Activated CD4-positive, alpha-beta T cell treated with anti-CD3 and anti-CD28 coated beads, Interleukin-2, amount 10 ng/mL, durations not matched to agents 7 days and 5 days (primary cell): Measurements from ENCODE around the gene ARFGAP1. TPM values are rescaled to one million over a fixed set of nuclear protein-coding genes. Genes with fewer than 3 reads are reported as not detected.

Source experiments
- CTCF ChIA-PET: fragments of 350-600 bp; sonication (Branson Sonifier 250); formaldehyde crosslinking; loops from one replicate; lab custom pipeline; 2021; ENCODE audit warnings: antibody characterized with exemption; lab: Charles Lee
- POLR2A ChIA-PET: fragments of 350-600 bp; sonication (Branson Sonifier 250); formaldehyde crosslinking; loops from one replicate; lab custom pipeline; 2021; ENCODE audit warnings: antibody characterized with exemption; lab: Charles Lee
- DNase-seq: peaks from one replicate; pipeline ENCODE4 v3.0.0-alpha.2; 2020
- H3K27ac Mint-ChIP-seq: one replicate; pipeline ENCODE4 v1.8.0; 2021; ENCODE audit warnings: mild to moderate bottlenecking, moderate library complexity, mixed read lengths
- H3K27me3 Mint-ChIP-seq: one replicate; pipeline ENCODE4 v1.8.0; 2021; ENCODE audit warnings: mixed read lengths
- H3K36me3 Mint-ChIP-seq: one replicate; pipeline ENCODE4 v1.8.0; 2021; ENCODE audit warnings: low read depth, mixed read lengths
- H3K4me1 Mint-ChIP-seq: one replicate; pipeline ENCODE4 v1.8.0; 2021; ENCODE audit warnings: mixed read lengths
- H3K4me3 Mint-ChIP-seq: one replicate; pipeline ENCODE4 v1.8.0; 2021; ENCODE audit warnings: mild to moderate bottlenecking, moderate library complexity, mixed read lengths
- H3K9me3 Mint-ChIP-seq: one replicate; pipeline ENCODE4 v1.8.0; 2021; ENCODE audit warnings: mixed read lengths
- total RNA-seq, 2 experiments: library from RNA; stranded (reverse); gene quantifications; one replicate each; pipeline ENCODE4 v1.2.3, GENCODE V29; 2021

ARFGAP1 gene
- total RNA-seq, 2 experiments from 2014 or later: 88.0 to 94.4 TPM

DNA sequence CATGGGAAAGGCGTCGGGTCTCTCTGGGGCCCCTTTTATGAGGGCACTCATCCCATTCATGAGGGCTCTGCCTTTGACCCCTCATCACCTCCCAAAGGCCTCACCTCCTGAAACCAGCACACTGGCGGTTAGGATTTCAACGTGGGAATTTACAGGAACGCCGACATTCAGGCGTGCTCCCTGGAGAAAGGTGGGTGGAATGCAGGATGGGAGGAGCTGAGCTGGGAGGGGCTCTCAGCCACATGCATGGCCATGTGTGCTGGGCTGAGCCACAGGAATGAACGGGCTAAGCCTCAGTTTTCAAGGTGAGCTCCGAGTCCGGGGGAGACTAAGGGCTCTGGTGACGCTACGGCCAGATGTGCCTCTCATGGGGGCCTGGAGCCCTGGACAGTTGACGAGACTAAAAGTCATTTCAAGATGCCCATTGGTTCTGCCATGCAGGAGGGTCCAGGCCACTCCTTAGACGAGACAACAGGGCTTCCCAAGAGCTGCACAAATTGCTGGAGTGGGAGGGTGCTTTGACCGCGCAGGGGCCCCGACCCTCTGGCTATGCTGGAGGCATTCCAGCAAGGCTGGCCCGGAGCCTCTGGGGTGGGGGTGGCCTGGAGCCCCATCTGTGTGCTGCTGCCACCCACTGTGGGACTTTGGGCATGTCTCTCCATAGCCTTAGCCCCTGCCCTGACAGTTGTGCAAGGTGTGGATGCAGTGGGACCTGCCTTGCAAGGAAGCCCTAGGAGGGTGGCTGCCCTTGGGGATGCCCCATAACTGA, 3.8 kb upstream of the ARFGAP1 start:
- Mint-ChIP-seq H3K27me3 (no peaks in the 10 kb centered on the region), H3K4me3 (no peak overlapping the region), H3K36me3 (peaks cover under 1% of the 10 kb centered on the region), H3K9me3 (no peaks in the 10 kb centered on the region), H3K27ac (no peak overlapping the region), H3K4me1 (peaks cover 13% of the 10 kb centered on the region)
- DNase-seq: no peak
- CTCF ChIA-PET: interaction anchor here (1.1 kb wide), 1 partner anchor 15 kb away, joined by 6 read pairs; the partner anchor contains the start of gene NKAIN4
- POLR2A ChIA-PET: no interaction called here

DNA sequence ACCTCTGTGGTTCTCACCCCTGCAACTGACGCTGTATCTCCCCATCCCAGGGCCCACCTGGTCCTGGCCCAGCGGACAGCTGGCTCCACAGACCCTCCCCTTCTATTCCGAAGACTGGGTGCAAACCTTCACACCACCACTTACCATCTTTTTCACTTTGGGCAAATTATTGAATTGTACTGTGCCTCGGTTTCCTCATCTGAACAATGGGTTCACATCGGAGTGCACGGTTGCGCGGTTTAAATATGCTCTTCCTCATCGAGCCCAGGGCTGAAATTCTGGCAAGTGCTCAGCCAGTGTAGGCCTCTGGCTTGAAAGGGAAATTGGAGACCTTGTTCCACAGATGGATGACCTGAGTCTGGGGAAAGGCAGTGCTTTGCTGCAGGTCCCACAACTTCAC, 2.9 kb upstream of the ARFGAP1 start:
- Mint-ChIP-seq H3K4me3 (no peak overlapping the region), H3K27ac (no peak overlapping the region), H3K36me3 (peaks cover 1% of the 10 kb centered on the region), H3K4me1 (peaks cover 20% of the 10 kb centered on the region), H3K9me3 (no peaks in the 10 kb centered on the region), H3K27me3 (no peaks in the 10 kb centered on the region)
- CTCF ChIA-PET: interaction anchor here (1.1 kb wide), 1 partner anchor 16 kb away, joined by 6 read pairs; the partner anchor contains the start of gene NKAIN4
- no peak for DNase-seq
- POLR2A ChIA-PET: no interaction called here

DNA sequence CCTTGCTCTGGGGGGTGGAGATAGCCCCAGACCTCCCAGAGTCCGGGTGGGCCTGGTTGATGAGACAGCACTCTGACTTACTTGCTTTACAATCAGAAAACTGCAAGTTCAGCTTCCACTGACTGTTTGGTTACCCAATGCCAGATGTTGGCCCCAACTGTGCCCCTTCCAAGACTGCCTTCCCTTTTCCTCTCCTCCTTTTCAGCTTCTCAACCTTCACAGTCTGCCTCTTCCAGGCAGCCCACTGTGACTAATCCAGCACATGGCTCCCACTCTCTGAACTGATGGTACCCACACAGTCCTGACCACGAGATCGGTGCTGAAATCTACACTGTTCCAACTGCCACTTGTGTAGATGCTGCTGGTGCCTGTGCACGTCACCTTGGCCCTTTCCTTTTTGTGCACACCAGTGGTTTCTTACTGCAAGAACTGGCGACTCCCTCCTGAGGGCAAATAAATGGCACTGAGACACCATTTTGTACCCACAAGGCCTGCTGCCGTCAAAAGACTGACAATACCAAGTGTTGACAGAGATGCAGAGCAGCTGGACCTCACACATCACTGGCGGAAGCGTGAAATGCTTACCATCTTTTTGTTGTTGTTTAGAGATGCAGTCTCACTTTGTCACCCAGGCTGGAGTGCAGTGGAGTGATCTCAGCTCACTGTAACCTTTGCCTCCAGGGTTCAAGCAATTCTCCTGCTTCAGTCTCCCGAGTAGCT, 1.8 kb upstream of the ARFGAP1 start:
- ChIA-PET CTCF (no interaction called here), POLR2A (no interaction called here)
- peak overlapping the region; percentile 76 for H3K4me3 Mint-ChIP-seq
- H3K9me3 Mint-ChIP-seq: no peaks in the 10 kb centered on the region
- H3K27ac Mint-ChIP-seq: no peak overlapping the region
- peaks cover 27% of the 10 kb centered on the region for H3K4me1 Mint-ChIP-seq
- no peaks in the 10 kb centered on the region for H3K27me3 Mint-ChIP-seq
- peaks cover 1% of the 10 kb centered on the region for H3K36me3 Mint-ChIP-seq
- no peak for DNase-seq

DNA sequence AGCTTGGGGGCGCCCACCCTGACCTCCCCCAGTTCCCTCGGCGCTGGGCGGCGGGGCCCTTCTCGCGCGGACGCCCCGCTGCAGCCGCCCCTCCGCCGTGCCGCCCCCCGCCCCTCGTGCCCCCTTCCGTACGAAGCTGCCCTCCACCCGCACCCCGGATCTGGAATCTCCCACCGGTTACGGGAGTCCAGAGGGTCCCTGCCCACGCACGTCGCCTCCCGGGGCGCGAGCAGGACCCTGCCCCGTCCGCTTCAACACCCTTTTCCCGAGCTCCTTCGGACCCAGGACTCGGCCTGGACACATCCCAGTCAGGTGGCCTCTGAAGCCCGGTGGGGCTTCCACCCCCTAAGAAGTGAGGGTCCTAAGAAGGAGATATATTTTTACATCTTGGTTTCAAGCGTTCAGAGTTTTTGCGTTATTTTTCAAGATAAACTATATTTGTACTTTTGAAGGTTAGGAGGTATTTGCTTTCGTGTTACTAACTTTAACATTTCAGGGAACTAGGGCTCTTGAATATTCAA, 506 bp downstream of the ARFGAP1 start:
- CTCF ChIA-PET: interaction anchor here (1.0 to 1.2 kb wide), 2 partner anchors 28 to 58 kb away, joined by 3 to 4 read pairs; partner anchors contain the start of gene YTHDF1
- H3K9me3 Mint-ChIP-seq: no peaks in the 10 kb centered on the region
- no peak for DNase-seq
- H3K27me3 Mint-ChIP-seq: no peaks in the 10 kb centered on the region
- H3K27ac Mint-ChIP-seq: peak overlapping the region; percentile 90
- peak overlapping the region; percentile 81 for H3K4me3 Mint-ChIP-seq
- H3K36me3 Mint-ChIP-seq: peaks cover 4% of the 10 kb centered on the region
- POLR2A ChIA-PET: no interaction called here
- peaks cover 29% of the 10 kb centered on the region for H3K4me1 Mint-ChIP-seq

DNA sequence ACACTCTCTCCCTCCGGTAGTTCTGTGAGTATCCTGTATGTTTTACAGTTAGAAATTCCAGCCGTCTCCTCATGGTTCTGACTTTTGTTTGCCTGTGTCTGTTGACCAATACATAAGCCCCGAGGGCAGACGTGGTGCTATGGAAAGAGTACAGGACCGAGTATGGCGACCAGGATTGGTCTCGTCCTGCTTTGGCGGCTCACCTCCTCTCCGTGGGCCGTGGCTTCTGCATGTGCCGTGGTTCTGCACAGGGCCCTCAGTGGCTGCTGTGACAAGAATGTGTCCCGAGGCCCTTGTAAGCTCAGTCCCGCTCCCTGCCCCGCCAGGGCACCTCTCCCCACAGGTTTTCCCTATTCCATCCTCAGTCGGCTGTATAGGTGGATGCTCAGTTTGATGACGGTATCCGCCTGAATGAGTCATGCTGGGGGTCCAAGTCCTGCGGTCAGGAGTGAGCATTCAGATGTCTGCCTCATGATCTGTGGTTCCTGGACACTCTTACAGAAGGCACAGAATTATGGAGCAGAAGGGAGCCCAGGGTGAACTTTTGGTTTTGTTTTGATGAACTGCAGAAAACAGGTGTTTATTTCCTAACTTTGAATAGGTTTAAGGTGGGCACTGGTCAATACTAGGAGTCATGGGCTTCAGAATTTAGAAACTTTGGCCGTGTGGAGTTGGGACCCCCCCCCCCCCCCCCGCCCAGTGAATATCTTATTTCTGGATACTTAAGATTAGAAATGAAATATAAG, 1.2 kb downstream of the ARFGAP1 start:
- no peaks in the 10 kb centered on the region for H3K9me3 Mint-ChIP-seq
- H3K4me1 Mint-ChIP-seq: peaks cover 29% of the 10 kb centered on the region
- ChIA-PET POLR2A (no interaction called here), CTCF (interaction anchor here (1.0 to 1.2 kb wide), 2 partner anchors 29 to 58 kb away, joined by 3 to 4 read pairs; partner anchors contain the start of gene YTHDF1)
- H3K27me3 Mint-ChIP-seq: no peaks in the 10 kb centered on the region
- H3K36me3 Mint-ChIP-seq: peaks cover 4% of the 10 kb centered on the region
- peak overlapping the region; percentile 81 for H3K4me3 Mint-ChIP-seq
- H3K27ac Mint-ChIP-seq: peak overlapping the region; percentile 90
- no peak for DNase-seq

DNA sequence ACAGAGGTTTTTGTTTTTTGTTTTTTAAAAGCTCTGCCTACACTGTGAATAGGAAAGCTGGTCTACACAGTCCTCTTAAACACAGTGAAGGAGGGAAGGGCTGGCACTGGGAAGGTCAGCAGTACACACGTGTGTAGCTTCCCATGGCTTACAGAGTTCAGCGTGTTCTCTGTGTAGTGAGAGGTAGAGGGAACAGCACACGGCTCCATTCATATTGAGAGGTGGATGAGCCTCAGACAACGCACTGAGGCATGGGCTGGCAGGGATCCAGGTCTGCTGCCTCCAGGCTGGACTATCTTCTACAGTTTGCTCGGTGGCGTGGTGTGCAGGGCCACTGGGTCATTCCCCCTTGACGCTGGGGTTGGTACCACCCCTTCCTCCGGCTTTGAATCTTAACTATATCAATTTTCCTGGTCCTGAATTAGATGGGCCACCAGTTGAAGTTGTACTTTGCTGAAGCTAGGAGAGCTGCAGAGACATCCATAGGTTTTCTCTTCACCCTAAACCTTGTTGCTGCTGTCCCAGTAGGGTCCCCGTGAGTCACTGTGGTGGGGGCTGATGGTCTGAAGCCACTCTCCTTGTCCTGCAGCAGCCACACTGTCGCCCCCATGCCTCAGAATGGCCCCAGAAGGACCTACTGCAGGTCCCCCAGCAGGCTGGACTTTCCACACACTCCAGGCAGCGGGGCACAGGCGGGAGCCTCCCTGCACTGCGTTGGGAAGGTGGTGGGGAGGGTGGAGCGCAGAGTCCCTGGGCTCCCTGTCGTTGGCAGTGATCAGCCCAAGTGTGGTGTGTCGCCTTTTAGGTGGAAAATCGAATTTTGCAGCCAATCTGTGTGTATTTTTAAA, 2.0 kb downstream of the ARFGAP1 start:
- Mint-ChIP-seq H3K27ac (peak overlapping the region; percentile 31), H3K27me3 (no peaks in the 10 kb centered on the region), H3K4me3 (peak overlapping the region; percentile 38), H3K9me3 (no peaks in the 10 kb centered on the region), H3K4me1 (peaks cover 29% of the 10 kb centered on the region), H3K36me3 (peaks cover 4% of the 10 kb centered on the region)
- ChIA-PET POLR2A (no interaction called here), CTCF (no interaction called here)
- DNase-seq: no peak

DNA sequence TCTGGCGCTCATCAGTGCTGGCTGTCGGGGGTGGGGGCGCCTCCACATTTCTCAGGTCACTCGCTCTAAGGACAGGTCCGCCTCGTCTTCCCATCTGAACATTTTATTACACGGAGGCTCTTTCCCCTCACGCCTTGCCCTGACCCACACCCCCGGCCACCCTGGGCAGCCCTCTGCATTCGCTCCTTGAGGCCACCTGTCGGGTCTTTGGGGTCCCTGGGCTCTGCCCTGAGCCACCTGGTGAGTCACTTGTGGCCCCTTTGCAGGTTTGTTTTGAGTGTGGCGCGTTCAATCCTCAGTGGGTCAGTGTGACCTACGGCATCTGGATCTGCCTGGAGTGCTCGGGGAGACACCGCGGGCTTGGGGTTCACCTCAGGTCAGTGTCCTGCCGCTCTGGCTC, 3.2 kb downstream of the ARFGAP1 start:
- Mint-ChIP-seq H3K4me3 (no peak overlapping the region), H3K4me1 (peaks cover 29% of the 10 kb centered on the region)
- CTCF ChIA-PET: no interaction called here

DNA sequence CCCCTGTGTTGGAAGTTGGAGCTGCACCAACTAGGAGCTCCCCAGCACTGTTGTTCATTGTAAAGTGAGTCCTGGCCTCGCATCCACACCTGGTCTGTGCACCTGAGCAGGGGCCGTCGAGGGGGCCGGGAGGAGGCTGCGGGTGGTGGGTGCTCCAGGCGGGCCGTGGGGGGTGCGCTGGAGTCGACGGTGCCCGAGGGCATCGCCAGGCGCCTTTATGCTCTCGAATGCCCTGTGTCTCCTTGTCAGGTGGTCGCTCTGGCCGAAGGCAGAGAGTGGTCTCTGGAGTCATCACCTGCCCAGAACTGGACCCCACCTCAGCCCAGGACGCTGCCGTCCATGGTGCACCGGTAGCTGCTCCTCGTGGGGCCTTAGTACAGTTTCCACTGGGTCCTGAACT, 4.3 kb downstream of the ARFGAP1 start:
- peaks cover 22% of the 10 kb centered on the region for H3K4me1 Mint-ChIP-seq
- DNase-seq: no peak
- POLR2A ChIA-PET: no interaction called here
- CTCF ChIA-PET: no interaction called here
- no peaks in the 10 kb centered on the region for H3K9me3 Mint-ChIP-seq
- no peak overlapping the region for H3K27ac Mint-ChIP-seq
- H3K36me3 Mint-ChIP-seq: peaks cover 4% of the 10 kb centered on the region
- H3K27me3 Mint-ChIP-seq: no peaks in the 10 kb centered on the region
- no peak overlapping the region for H3K4me3 Mint-ChIP-seq

More for the DNA sequence above, 3.2 kb downstream of the ARFGAP1 start:
- DNase-seq: no peak
- POLR2A ChIA-PET: no interaction called here
- H3K27me3 Mint-ChIP-seq: no peaks in the 10 kb centered on the region
- H3K36me3 Mint-ChIP-seq: peaks cover 4% of the 10 kb centered on the region
- no peaks in the 10 kb centered on the region for H3K9me3 Mint-ChIP-seq
- H3K27ac Mint-ChIP-seq: no peak overlapping the region

DNA sequence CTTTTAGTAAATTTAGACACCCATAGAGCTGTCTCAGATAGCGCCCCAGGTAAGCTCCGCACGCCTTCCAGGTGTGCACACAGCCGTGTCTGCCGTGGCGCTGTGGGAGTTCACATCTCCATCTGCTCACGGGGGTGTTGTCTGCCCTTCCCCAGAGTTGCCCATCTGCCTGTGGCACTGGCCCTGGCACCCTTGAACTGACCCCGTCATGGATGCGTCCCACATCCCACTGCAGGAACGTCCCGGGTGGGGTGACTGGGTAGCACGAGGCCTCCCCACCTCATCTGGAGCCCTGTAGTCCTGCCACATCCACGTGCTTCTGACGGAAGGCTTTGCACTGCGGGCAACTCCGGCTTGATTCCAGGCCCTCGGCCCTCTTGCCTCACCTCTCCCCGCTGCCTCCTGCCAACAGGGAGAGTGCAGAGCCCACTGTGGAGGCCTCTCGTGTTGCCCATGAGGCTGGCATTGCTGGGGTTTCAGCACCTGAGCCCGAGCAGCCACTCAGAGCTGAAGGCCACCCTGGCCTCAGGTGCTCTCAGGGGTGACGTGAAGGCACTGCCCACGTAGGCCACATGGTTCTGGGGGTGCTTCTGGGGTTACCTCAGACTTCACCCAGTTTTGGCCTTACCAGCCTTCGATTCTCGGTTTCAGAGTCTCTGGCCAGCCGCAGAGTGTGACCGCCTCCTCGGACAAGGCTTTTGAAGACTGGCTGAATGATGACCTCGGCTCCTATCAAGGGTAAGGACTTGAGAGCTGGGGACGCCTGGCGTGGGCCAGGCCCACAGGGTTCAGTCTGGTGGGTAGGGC, 5.1 kb downstream of the ARFGAP1 start:
- H3K27me3 Mint-ChIP-seq: no peaks in the 10 kb centered on the region
- ChIA-PET CTCF (interaction anchor here (1.0 kb wide), 1 partner anchor 13 kb away, joined by 3 read pairs; no protein-coding TSS in a partner anchor), POLR2A (no interaction called here)
- H3K4me1 Mint-ChIP-seq: peaks cover 22% of the 10 kb centered on the region
- no peak overlapping the region for H3K4me3 Mint-ChIP-seq
- H3K9me3 Mint-ChIP-seq: no peaks in the 10 kb centered on the region
- DNase-seq: no peak
- H3K36me3 Mint-ChIP-seq: peaks cover 4% of the 10 kb centered on the region
- no peak overlapping the region for H3K27ac Mint-ChIP-seq

DNA sequence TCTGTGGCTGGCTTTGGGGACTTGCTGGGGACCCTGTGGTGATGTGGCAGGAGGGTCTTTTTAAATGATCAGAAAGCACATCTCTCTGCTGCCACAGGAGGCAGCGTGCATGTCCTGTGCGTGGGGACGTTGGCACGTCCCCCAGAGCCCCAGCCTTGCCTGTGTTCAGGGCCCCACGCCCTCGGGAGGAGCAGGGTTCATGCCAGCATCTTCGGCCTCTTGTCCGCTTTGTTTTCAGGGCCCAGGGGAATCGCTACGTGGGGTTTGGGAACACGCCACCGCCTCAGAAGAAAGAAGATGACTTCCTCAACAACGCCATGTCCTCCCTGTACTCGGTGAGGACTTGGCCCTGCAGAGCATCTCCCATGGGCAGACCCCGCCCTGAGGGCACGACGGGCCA, 6.0 kb downstream of the ARFGAP1 start:
- no peaks in the 10 kb centered on the region for H3K9me3 Mint-ChIP-seq

DNA sequence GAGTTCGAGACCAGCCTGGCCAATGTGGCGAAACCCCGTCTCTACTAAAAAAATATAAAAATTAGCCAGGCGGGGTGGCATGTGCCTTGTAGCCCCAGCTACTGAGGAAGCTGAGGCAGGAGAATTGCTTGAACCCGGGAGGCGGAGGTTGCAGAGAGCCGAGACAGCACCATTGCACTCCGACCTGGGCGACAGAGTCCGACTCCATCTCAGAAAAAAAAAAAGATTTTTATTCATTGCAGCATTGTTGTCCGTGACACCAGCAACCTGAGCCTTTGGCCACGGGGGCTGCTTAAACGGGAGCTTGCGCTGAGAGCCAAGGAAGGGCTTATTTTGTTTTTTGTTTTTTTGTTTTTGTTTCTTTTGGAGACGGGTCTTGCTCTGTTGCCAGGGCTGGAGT, 7.3 kb downstream of the ARFGAP1 start:
- no peaks in the 10 kb centered on the region for H3K9me3 Mint-ChIP-seq
- DNase-seq: no peak
- H3K27ac Mint-ChIP-seq: no peak overlapping the region
- POLR2A ChIA-PET: no interaction called here
- CTCF ChIA-PET: interaction anchor here (0.6 to 1.1 kb wide), 3 partner anchors 56 to 340 kb away, joined by 3 read pairs; no protein-coding TSS in a partner anchor
- H3K27me3 Mint-ChIP-seq: no peaks in the 10 kb centered on the region
- peaks cover 11% of the 10 kb centered on the region for H3K4me1 Mint-ChIP-seq
- no peak overlapping the region for H3K4me3 Mint-ChIP-seq
- H3K36me3 Mint-ChIP-seq: peaks cover 6% of the 10 kb centered on the region

More for the DNA sequence above, 6.0 kb downstream of the ARFGAP1 start:
- Mint-ChIP-seq H3K27ac (peak overlapping the region; percentile 46), H3K27me3 (no peaks in the 10 kb centered on the region), H3K36me3 (peaks cover 4% of the 10 kb centered on the region), H3K4me1 (peaks cover 18% of the 10 kb centered on the region), H3K4me3 (no peak overlapping the region)
- CTCF ChIA-PET: no interaction called here
- DNase-seq: no peak
- POLR2A ChIA-PET: no interaction called here
